HepG2 (cell line): ENCODE measurements around the gene RBM12. TPM values are rescaled to one million over a fixed set of nuclear protein-coding genes. Genes with fewer than 3 reads are reported as not detected.
A peak's percentile ranks its signal among the peaks of the same experiment; 100 is the strongest.

Experiments
- DNMT3B ChIP-seq: conservative IDR thresholded peaks from 2 replicates; pipeline ENCODE4 v1.6.1; 2016; ENCODE audit warnings: missing biosample characterization, control low read depth
- GABPB1 ChIP-seq: IDR thresholded peaks from 2 replicates; pipeline ENCODE4 v1.6.1; 2016; ENCODE audit warnings: mild to moderate bottlenecking, missing genetic modification reagents, moderate library complexity, missing compliant biosample characterization
- POGK ChIP-seq: sonication (generic); formaldehyde crosslinking; conservative IDR thresholded peaks from 2 replicates; pipeline ENCODE4 v1.8.0; 2022; ENCODE audit warnings: mild to moderate bottlenecking, moderate library complexity, missing genetic modification reagents
- TAF1 ChIP-seq: sonication (generic); formaldehyde crosslinking; IDR thresholded peaks from 2 replicates; pipeline ENCODE4 v1.4.0; 2020; ENCODE audit warnings: missing genetic modification reagents
- polyA plus RNA-seq, 8 experiments: library from polyadenylated mRNA; depleted of rRNA in 3 of 8; stranded (reverse) in 7 of 8; unstranded in 1 of 8; fragments of >200 nt; fragmentation: Illumina TruSeq in 4 of 8; extraction: Trizol in 4 of 8; gene quantifications; 2 replicates each; pipeline versions ENCODE4 v1.2.1 to v1.2.3, GENCODE V29; 2011 to 2016; ENCODE audit warnings: low read depth in 4 of 8, missing spikeins in 1 of 8, mixed read lengths in 1 of 8; ENCODE audit not compliant: insufficient read depth in 1 of 8
- total RNA-seq, 5 experiments: library from RNA; depleted of rRNA; stranded (reverse); fragments of >200 nt; fragmentation: Illumina TruSeq; extraction: Trizol; gene quantifications; 2 replicates each; pipeline ENCODE4 v1.2.3, GENCODE V29; 2016; ENCODE audit warnings: low read depth in 1 of 5
- TF ChIP-seq, protein P1 (sequence below): sonication (generic); formaldehyde crosslinking; IDR thresholded peaks from 2 replicates; pipeline ENCODE4 v1.4.0; 2020; ENCODE audit warnings: missing genetic modification reagents

Gene RBM12
- total and polyA plus RNA-seq, 2 of the 13 experiments (the other 11 are each of a cell fraction or from before 2014, with no cell fraction given): 97.9 to 104 TPM

- no peak for TF ChIP-seq POGK (CRISPR knock-in tag)
- TF ChIP-seq, protein P1, sequence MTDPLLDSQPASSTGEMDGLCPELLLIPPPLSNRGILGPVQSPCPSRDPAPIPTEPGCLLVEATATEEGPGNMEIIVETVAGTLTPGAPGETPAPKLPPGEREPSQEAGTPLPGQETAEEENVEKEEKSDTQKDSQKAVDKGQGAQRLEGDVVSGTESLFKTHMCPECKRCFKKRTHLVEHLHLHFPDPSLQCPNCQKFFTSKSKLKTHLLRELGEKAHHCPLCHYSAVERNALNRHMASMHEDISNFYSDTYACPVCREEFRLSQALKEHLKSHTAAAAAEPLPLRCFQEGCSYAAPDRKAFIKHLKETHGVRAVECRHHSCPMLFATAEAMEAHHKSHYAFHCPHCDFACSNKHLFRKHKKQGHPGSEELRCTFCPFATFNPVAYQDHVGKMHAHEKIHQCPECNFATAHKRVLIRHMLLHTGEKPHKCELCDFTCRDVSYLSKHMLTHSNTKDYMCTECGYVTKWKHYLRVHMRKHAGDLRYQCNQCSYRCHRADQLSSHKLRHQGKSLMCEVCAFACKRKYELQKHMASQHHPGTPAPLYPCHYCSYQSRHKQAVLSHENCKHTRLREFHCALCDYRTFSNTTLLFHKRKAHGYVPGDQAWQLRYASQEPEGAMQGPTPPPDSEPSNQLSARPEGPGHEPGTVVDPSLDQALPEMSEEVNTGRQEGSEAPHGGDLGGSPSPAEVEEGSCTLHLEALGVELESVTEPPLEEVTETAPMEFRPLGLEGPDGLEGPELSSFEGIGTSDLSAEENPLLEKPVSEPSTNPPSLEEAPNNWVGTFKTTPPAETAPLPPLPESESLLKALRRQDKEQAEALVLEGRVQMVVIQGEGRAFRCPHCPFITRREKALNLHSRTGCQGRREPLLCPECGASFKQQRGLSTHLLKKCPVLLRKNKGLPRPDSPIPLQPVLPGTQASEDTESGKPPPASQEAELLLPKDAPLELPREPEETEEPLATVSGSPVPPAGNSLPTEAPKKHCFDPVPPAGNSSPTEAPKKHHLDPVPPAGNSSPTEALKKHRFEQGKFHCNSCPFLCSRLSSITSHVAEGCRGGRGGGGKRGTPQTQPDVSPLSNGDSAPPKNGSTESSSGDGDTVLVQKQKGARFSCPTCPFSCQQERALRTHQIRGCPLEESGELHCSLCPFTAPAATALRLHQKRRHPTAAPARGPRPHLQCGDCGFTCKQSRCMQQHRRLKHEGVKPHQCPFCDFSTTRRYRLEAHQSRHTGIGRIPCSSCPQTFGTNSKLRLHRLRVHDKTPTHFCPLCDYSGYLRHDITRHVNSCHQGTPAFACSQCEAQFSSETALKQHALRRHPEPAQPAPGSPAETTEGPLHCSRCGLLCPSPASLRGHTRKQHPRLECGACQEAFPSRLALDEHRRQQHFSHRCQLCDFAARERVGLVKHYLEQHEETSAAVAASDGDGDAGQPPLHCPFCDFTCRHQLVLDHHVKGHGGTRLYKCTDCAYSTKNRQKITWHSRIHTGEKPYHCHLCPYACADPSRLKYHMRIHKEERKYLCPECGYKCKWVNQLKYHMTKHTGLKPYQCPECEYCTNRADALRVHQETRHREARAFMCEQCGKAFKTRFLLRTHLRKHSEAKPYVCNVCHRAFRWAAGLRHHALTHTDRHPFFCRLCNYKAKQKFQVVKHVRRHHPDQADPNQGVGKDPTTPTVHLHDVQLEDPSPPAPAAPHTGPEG: 0 out of 2 replicates have a peak, but pooled peaks have one; percentile 22
- TF ChIP-seq TAF1 (CRISPR knock-in tag): no peak
- 0 out of 2 replicates have a peak, but pooled peaks have one; percentile 20 for TF ChIP-seq GABPB1 (CRISPR knock-in tag)
- no peak for TF ChIP-seq DNMT3B
These were observed 4.4 kb downstream of the RBM12 start (continued) for GRCh38 chr20:35660122-35660937.
